Glomerular visceral epithelial cell (primary cell): Measurements from ENCODE around the gene SLC51B.
"Not testable (repeated sequence)": the region's sequence is repeated elsewhere in the genome, so short reads cannot be mapped to it uniquely, and the experiment has no call there.

ENCODE experiments used
- DNase-seq: peaks from one replicate; pipeline ENCODE4 v3.0.0-alpha.2; 2016; ENCODE audit errors: extremely low spot score

SLC51B gene

GRCh38 chr15:65099336-65099735, 54.1 kb downstream of the SLC51B start:
- DNase-seq, result no peak

GRCh38 chr15:65099801-65100200, 54.6 kb downstream of the SLC51B start:
- DNase-seq, result not testable (repeated sequence)

GRCh38 chr15:65100442-65100841, 55.3 kb downstream of the SLC51B start:
- no peak for DNase-seq

GRCh38 chr15:65101411-65101890, 56.3 kb downstream of the SLC51B start:
- DNase-seq, result peak; percentile 16

GRCh38 chr15:65101891-65102708, 56.9 kb downstream of the SLC51B start:
- DNase-seq, result no peak

- DNase-seq, result no peak
These were observed 57.7 kb downstream of the SLC51B start for GRCh38 chr15:65102912-65103311.
